Pons (tissue), 1 donor: ENCODE data around the gene ADAMTS14.
A peak's percentile ranks its signal among the peaks of the same experiment; 100 is the strongest.
"Not testable (repeated sequence)": the region's sequence is repeated elsewhere in the genome, so short reads cannot be mapped to it uniquely, and the experiment has no call there.

Source experiments
- DNase-seq: peaks from one replicate; pipeline ENCODE4 v3.0.0-alpha.2; 2016; ENCODE audit warnings: low spot score

The ADAMTS14 gene

DNA sequence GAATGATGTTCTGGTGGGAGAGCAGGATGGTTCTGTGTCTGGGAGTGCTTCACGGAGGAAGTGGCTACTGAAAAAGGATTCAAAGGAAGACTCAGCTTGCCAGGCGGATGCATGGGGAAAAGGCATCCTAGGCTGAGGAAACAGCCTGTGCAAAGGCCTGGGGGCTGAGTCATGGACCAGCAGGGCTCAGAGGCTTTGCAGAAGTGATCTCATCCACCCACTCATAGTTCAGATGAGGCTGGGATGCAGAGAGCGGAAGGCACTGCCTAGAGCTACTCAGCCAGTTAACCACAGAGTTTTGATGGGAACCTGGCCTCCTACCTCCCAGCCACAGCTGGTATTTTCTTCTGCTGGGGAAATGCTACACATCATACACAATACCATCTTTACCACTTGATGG is 15.8 kb upstream of the ADAMTS14 start:
- no peak for DNase-seq

DNA sequence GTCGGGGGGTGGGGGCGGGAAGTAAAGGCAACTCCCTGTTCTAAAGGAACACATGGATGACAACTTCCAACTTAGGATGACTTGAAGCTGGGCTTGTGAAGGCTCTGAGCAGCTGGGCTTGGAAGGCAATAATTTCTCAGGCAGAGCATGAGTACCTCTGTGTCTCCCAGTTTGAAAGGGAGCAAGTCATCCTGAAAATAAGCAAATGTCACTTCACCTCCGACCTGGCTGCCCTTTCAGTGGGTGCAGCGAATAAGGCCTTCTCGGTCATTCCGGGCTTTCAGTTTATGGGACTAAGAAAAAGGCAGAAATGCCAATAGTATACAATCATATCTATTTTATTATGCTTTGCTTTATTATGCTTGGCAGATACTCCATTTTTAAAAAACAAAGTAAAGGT is 15.3 kb upstream of the ADAMTS14 start:
- DNase-seq = no peak

DNA sequence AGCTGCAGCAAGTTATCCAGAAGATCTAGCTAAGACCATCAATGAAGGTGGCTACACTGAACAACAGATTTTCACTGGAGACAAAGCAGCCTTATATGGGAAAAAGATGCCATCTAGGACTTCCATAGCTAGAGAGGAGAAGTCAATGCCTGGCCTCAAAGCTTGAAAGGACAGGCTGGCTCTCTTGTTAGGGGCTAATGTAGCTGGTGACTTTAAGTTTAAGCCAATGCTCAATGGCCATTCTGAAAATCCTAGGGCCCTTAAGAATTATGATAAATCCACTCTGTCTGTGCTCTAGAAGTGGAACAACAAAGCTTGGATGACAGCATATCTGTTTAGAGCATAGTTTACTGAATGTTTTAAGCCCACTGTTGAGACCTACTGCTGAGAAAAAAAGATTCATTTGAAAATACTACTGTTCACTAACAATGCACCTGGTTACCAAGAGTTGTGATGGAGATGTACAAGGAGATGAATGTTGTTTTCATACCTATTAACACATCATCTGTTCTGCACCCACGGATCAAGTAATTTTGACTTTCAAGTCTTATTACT is 13.6 kb upstream of the ADAMTS14 start:
- DNase-seq = no peak

DNA sequence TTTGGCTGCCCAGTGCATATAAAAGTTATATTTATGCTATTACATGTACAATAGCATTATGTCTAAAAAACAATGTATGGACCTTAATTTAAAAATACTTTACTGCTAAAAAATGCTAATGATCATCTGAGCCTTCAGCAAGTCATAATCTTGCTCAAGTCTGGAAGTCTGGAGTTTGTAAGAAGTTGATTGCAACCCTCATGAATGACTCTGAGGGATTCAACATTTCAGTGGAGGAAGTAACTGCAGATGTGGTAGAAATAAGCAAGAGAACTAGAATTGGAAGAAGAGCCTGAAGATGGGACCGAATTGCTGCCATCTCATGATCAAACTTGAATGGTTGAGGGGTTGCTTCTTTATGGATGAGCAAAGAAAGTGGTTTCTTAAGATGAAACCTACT is 13.0 kb upstream of the ADAMTS14 start:
- no peak for DNase-seq

DNA sequence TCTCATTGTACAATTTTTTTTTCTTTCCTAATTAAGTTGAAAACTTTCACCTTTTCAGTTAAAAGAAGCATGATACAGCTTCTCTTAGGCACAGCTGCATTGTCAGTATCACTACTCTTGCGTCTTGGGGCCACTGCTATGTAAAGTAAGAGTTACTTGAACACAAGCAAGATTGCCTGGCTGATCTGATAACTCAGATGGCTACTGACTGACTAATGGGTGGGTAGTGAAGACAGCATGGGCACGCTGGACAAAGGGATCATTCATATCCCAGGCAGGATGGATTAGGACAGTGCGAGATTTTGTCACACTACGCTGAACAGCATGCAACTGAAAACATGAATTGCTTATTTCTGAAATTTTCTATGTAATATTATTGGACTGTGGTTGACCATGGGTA is 11.6 kb upstream of the ADAMTS14 start:
- DNase-seq = peak; percentile 87

DNA sequence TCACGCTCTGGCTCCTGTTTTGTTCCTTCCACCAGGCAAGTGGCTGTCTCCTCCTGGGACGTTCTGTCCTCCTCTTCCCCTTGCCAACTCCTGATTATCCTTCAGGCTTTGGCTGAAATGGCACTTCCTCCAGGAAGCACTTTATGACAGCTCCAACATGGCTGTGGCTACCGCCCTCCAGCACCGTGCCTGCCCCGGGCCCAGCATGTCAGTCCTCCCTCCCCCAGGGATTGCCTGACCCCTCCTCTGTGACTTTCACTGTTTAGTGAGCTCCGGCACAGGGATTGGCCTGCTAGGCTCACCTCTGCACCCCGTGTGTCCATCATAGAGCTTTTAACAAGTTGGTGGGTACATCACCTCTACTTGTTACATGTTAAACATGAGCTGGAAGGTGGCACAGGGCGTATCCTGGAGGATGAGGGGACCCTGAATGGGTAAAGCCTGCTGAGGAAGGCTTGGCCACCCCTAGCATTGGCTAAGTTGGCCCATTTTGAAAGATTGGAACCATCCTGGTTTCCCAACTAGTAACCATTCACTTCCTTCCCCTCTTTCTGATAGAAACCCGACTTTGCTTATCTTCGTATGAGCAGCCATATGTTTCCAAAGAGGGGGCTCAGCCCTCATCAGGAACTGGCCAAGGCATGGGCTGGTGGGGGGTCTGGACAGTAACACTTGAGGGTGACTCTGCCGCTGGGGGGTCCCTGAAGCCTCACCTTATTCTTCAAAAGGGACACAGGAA is 10.5 kb upstream of the ADAMTS14 start:
- no peak for DNase-seq

DNA sequence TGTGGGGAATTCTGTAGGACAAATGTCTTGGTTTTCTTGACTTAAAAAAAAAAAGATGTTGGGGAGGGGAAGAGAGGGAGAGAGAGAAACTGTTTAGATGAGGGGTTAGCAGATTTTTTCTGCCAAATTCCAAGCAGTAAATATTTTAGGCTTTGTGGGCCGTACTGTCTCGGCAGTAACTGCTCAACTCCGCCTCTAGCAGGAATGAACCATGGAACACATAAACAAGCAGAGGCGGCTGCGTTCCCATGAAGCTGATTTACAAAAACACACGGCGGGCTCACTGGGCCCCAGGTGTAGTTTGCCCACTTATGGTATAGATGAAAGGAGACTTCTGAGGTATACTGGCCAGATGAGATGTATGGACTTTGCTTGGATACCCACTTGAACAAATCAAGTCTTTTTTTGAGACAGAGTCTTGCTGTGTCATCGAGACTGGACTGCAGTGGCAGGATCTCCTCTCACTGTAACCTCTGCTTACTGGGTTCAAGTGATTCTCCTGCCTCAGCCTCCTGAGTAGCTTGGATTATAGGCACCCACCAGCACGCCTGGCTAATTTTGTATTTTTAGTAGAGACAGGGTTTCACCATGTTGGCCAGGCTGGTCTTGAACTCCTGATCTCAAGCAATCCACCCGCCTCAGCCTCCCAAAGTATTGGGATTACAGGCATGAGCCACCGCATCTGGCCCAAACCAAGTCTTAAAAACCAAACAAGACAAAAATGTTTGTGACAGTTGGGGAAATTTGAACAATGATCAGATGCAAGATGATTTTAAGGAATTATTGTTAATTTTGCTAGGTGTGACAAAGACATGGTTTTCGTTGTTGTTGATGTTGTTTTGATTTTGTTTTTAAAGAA is 9.7 kb upstream of the ADAMTS14 start:
- no peak for DNase-seq

DNA sequence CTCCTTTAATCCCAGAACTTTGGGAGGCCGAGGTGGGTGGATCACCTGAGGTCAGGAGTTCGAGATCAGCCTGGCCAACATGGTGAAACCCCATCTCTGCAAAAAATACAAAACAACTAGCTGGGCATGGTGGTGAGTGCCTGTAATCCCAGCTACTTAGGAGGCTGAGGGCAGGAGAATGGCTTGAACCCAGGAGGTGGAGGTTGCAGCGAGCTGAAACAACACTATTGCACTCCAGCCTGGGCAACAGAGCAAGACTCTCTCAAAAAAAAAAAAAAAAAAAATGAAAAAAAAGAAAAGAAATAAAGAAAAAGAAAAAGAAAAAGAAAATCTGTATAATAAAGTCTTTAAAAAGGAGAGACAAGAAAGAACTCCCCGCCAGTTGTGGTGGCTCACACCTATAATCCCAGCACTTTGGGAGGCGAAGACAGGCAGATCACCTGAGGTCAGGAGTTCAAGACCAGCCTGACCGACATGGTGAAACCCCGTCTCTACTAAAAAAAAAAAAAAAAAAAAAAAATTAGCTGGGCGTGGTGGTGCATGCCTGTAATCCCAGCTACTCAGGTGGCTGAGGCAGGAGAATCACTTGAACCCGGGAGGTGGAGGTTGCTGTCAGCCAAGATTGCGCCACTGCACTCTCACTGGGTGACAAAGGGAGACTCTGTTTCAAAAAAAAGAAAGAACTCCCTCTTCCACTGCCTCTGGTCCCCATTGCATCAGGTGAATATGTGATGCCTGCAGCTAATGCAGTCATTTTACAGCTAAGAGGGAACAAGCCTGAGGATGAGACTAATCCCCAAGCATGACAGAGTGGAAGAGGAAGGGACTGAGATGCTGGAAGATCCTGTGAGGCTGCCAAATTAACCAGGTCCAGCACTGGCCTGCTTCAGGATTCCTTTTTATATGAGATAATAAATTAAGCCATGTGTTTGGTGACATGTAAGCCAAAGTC is 8.6 kb upstream of the ADAMTS14 start:
- DNase-seq = peak; percentile 67

DNA sequence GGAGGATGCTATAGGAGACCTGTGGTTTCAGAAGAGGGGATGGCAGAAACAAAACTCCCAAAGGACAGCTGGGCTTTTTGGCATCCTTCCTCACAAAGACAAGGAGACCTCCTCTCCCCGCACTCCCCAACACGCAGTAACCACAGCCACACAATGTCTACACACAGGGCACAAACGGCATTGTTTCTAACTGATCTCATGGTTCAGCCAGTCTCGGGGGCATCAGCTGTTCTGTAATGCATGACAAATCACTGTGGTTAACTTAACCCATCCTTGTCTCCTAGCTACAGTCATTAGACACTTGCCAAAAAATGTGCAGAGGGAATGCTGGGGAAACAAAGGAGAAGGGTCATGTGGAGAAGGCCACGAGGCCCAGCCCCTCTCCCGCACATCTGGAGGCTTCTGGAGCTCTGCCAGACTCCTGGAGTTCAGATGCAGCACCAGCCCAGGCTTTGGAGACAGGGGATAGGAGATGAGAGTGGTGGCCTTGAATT is 7.6 kb upstream of the ADAMTS14 start:
- peak; percentile 98 for DNase-seq

DNA sequence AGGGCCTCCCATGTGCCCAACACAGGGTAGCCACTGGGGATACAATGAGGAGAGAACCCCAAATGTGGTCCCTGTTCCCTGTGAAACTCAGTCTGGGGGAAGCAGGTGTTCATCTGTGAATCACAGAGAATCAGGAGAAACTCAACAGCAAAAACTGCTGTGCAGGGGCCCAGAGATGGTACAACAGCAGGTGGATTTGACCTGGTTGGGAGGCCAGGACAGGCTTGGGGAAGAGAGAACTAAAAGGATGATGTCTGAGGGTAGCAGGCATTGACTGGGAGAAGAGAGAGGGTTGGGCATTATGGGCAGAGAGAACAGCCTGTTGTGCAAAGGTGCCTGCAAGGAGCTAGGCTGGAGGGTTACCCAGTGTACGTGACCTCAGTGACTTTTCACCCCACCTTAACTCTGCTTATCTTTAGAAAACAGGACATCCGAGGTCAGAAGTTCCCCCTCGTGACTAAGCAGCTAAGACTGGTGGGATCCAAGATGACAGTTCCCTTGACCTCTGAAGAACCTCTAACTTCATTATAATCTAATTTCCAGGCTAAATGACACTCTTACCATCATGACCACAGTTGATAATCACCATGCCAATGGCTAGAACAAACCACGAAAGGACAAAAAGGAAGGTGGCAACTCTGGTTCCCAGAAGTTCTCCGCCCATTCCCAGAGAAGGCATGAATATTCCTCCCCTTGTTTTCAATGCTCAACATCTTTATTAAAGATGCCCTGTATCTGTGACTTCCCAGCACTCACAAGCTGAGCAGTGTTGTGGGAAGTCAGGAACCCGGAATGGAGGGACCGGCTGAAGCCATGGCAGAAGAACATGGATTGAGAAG is 5.1 kb upstream of the ADAMTS14 start:
- DNase-seq = no peak

DNA sequence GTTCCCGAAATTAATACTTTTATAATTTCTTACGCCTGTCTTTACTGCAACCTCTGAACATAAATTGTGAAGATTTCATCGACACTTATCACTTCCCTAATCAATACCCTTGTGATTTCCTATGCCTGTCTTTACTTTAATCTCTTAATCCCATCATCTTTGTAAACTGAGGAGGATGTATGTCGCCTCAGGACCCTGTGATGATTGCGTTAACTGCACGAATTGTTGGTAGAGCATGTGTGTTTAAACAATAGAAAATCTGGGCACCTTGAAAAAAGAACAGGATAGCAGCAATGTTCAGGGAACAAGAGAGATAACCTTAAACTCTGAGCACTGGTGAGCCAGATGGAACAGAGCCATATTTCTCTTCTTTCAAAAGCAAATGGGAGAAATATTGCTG is 4.5 kb upstream of the ADAMTS14 start:
- not testable (repeated sequence) for DNase-seq

DNA sequence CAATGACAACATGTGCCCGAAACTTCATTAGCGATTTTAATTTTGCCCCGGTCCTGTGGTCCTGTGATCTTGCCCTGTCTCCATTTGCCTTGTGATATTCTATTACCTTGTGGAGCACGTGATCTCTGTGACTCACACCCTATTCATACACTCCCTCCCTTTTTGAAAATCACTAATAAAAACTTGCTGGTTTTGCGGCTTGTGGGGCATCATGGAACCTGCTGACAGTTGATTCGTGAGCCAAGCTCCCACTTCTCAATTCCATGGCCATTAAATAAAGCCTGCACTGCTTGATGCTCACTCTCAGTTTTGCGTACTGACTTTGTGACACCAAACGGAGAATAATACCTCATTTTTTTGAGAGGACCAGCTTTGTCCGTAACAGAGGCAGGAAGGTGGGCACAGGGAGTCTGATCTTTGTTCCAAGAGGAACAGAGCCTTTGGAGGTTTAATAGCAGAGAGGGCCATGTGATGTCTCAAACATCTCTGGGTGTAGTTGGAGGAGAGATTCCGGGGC is 3.8 kb upstream of the ADAMTS14 start:
- no peak for DNase-seq

DNA sequence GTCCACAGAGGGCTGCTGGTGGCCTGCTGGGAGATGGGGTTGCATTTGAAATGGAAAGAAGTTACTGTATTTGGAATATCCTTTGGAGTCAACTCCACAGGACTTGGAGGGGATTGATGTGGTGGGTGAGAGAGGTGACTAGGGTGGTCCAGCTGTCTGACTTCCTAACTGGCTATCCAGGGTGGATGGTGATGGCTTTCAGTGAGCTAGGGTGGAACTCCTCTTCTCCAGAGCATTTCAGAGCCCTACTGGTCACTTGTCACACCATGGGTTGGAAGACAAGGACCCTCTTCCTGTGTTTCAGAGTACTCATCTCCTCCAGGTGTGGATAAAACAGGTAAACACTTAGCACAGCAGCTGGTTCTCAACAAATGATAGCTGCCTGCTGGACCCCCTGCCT is 3.3 kb upstream of the ADAMTS14 start:
- no peak for DNase-seq

DNA sequence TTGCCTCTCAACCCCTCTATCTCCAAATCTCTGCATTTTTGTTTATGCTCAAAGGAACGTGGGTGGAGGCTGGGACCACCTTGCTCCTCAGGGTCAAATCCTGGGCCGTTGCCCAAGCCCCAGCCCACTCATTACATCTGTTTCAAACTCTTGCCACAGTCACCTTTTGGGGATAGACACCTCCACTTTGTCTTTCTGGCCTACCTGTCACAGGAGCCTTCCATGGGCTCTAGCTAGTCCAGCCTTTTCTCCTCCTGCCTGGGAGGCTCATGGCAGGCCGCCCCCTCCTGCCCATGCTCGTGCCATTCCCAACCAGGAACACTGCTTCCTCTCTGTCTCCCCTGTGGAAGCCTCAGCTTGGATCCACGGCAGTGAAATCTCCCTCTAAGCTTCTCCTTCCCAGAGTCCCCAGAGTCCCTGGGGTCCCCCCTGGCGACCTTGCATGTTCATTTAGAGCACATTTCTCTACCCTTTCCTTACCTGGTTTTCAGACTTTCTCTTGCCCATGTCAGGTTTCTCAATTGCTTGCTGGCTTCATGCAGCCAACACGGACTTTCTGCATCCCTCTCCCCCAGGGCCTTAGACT is 2.5 kb upstream of the ADAMTS14 start:
- DNase-seq = no peak

DNA sequence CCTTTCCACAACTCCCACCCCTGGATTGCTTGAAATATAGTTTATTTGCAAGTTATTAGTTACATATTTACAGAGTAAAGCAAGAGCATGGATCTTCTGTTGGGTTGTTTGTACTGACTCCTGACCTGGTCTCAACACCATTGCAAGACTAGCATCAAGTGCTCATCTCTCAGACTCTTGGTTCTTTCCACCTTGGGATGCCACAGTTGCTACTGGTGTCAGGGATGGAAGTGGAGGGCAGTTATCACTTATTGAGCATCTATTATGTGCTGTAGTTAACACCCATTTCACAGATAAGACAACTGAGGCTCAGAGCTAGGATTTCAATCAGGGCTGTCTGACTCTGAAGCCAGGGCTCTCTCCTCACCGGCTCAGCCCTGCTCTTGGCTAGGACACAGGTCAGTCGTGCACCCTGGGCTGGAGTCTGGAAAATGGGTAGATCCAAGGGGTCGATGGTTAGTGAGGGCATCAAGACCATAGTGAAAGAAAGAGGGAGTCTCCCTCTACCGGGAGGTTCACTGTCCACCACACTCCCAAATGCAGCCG is 614 bp upstream of the ADAMTS14 start:
- no peak for DNase-seq

DNA sequence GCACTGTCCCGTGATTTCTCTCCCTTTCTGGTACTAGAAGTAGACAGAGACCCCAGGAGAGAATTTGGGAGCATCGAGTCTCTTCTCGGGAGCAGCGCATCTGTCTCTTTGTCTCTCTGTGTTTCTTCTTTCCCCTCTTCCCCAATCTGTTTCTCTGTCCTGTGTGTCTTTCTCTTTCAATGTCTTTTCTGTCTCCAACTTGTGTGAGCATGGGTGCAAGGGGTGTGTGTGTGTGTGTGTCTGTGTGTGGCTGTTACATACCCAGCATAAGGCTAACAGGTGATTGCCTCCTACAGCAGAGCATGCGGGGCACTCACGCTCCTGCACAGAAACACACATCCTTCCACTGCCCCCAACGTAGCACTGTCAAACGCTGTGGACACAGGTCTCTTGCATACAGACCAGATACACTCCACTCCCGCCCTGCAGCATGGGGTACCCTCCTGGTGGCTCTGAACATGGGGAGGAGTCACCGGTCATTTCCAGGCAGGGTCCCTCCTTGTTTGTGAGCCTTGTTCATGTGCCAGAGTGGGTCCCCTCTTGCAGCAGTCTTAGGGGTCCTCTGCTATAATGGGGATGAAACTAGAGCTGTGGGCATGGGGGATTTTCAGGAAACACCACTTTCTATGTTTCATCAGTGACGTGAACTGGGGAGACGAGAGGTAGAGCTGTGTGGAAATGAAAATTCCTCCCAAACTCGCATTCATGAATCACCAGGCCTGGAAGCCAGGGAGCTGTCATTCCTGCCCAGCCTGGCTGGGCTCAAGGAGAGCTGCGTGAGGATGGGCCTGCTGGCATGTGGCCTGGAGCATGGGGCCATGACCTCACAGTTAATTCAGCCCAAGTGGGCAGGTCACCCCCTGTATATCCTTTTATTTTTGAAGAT is 980 bp downstream of the ADAMTS14 start:
- DNase-seq = peak; percentile 12

DNA sequence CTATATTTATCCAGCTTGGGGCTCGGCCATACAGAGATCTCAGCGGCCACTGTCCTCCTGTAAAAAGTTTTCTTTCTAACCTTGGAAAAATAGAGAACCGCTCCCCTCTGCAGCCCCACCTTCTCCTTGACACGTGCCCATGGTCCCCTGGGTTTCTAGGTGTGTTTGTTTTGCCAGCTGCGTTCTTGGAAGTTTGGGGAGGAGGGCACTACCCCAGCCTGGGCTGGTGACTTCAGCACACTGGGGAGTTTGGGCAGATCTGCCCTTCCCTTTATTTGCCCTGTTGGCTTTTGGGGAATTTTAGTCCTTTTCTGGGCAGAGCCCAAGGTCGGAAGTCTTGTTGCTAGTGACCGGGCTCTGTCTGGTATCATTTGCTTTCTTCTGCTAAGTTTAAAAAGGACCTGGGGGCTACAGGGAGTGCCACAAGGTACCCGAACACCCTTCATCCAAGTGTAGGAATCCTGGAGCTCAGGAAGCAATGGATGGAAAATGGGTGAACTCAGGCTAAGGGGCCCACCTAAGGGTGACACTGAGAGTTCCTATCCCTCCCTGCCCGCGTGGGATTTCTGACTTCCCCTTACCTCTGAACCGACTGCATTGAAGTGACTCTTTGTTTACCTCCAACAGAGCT is 1.7 kb downstream of the ADAMTS14 start:
- DNase-seq = no peak
